Amniotic epithelial cell (primary cell): Measurements from ENCODE around the gene YIPF3.

Experiments
- DNase-seq: peaks from one replicate; pipeline ENCODE4 v3.0.0-alpha.2; 2010; ENCODE audit warnings: low read depth

The YIPF3 gene

GRCh38 chr6:43464337-43464736 lies 52.4 kb downstream of the YIPF3 start:
- DNase-seq = no peak

- DNase-seq = no peak
Measured at GRCh38 chr6:43461936-43462335, 54.8 kb downstream of the YIPF3 start.
